ENCODE measurements around the gene FAM193B. TPM values are rescaled to one million over a fixed set of nuclear protein-coding genes. Genes with fewer than 3 reads are reported as not detected.

The FAM193B gene
- total and polyA plus RNA-seq, 9 of the 15 experiments (the other 6 are each of a cell fraction or from before 2014, with no cell fraction given) = 4.4 to 76.4 (median 37.3) TPM

DNA sequence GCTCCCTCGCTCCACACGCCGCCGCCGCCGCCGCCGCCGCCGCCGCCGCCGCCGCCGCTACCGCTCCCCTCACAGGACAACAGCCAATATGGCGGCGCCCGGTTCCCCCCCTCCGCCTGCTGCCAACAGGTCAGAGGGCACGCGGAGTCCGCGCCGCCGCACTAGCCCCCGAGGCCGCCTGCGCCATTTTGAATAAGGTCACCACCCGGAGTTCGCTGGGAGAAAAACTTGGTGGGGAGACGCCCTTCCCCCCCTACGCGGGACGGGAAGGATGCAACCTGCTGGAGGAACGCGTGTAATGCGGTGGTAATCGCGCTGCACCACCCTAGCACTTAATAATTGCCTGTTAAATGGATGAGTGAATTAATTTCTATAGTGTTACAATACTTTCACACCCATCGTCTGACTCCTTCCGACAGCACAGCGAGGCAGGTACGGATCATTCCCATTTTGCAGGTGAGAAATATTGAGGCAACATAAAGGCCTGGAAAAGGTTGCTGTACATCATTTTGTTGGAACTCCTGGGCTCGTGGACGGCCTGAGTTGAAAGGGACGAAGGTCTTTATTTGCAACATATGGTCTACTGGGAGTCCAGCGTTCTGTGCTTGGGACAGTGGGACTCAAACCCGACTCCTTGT lies at the start of gene FAM193B (continued):
- TF ChIP-seq, protein P1, sequence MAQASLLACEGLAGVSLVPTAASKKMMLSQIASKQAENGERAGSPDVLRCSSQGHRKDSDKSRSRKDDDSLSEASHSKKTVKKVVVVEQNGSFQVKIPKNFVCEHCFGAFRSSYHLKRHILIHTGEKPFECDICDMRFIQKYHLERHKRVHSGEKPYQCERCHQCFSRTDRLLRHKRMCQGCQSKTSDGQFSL (CRISPR knock-in tag; IDR thresholded peaks at IDR 0.05) = peak; percentile 97
- TF ChIP-seq, protein P1 (tag; IDR thresholded peaks at IDR 0.05) = peak in 1 of 2 experiments; percentile 95; a peak in 2 of 4 replicates
- TF ChIP-seq, protein P2, sequence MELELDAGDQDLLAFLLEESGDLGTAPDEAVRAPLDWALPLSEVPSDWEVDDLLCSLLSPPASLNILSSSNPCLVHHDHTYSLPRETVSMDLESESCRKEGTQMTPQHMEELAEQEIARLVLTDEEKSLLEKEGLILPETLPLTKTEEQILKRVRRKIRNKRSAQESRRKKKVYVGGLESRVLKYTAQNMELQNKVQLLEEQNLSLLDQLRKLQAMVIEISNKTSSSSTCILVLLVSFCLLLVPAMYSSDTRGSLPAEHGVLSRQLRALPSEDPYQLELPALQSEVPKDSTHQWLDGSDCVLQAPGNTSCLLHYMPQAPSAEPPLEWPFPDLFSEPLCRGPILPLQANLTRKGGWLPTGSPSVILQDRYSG (tag; conservative IDR thresholded peaks at IDR 0.05; ENCODE audit: low read depth) = no peak
- no peak for TF ChIP-seq DDX20 (tag; IDR thresholded peaks at IDR 0.05; ENCODE audit: low read depth)
- TF ChIP-seq, protein P3, sequence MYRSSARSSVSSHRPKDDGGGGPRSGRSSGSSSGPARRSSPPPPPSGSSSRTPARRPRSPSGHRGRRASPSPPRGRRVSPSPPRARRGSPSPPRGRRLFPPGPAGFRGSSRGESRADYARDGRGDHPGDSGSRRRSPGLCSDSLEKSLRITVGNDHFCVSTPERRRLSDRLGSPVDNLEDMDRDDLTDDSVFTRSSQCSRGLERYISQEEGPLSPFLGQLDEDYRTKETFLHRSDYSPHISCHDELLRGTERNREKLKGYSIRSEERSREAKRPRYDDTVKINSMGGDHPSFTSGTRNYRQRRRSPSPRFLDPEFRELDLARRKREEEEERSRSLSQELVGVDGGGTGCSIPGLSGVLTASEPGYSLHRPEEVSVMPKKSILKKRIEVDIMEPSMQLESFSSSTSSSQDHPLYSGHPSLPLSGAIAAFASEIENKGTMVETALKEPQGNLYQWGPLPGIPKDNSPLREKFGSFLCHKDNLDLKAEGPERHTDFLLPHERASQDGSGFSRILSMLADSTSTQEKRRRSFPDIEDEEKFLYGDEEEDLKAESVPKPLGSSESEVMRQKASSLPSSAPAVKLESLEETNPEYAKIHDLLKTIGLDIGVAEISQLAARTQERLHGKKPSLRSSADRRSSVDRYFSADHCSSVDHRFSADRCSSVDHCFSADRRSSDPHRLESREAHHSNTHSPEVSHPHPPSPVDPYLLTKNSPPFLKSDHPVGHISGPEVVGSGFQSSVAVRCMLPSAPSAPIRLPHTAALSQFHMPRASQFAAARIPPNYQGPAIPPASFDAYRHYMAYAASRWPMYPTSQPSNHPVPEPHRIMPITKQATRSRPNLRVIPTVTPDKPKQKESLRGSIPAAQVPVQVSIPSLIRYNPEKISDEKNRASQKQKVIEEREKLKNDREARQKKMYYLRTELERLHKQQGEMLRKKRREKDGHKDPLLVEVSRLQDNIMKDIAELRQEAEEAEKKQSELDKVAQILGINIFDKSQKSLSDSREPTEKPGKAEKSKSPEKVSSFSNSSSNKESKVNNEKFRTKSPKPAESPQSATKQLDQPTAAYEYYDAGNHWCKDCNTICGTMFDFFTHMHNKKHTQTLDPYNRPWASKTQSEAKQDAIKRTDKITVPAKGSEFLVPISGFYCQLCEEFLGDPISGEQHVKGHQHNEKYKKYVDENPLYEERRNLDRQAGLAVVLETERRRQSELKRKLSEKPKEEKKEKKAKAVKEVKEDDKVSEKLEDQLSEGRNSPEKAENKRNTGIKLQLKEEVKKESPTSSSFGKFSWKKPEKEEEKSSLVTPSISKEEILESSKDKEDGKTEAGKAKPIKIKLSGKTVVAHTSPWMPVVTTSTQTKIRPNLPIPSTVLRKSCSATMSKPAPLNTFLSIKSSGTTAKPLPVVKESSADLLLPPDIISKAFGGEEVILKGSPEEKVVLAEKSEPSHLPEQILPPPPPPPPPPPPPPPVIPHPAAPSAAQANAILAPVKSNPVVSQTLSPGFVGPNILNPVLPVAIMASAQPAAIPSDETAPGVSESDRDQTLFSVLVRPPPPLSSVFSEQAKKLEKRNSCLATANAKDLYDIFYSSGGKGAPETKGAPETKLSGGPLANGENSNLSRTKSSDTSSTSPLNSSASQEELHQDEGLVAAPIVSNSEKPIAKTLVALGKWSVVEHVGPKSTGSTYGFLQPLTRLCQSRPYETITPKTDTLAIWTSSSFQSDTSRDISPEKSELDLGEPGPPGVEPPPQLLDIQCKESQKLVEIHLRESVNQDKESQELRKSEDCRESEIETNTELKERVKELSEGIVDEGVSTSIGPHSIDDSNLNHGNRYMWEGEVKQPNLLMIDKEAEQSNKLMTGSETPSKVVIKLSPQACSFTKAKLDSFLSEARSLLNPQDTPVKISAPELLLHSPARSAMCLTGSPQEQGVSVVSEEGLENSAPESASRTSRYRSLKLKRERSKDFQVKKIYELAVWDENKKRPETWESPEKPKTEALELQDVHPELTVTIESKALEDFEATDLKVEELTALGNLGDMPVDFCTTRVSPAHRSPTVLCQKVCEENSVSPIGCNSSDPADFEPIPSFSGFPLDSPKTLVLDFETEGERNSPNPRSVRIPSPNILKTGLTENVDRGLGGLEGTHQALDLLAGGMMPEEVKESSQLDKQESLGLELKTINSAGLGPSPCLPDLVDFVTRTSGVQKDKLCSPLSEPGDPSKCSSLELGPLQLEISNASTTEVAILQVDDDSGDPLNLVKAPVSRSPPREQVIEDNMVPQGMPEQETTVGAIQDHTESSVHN (IDR thresholded peaks at IDR 0.05; ENCODE audit: borderline replicate concordance in 1 of 2, low read depth in 1 of 2) = no peak
- peak; percentile 76 for TF ChIP-seq RBFOX2 (IDR thresholded peaks at IDR 0.05; ENCODE audit: low read depth, low read length)
- TF ChIP-seq TAF15 (IDR thresholded peaks at IDR 0.05; ENCODE audit: low read depth, low read length) = no peak
- TF ChIP-seq MCM2 (IDR thresholded peaks at IDR 0.05; ENCODE audit: low read depth) = no peak
- no peak for TF ChIP-seq CBX5 (IDR thresholded peaks at IDR 0.05; ENCODE audit: borderline replicate concordance, low read depth)
- no peak for TF ChIP-seq ARID2 (IDR thresholded peaks at IDR 0.05)
- TF ChIP-seq BRCA1 (IDR thresholded peaks at IDR 0.05) = no peak
- no peak for TF ChIP-seq BRCA1 (CRISPR knock-in tag; IDR thresholded peaks at IDR 0.05)
- peak; percentile 71; the same call in 1 of the 2 replicates for TF ChIP-seq KLF6 (CRISPR knock-in tag; IDR thresholded peaks at IDR 0.05; ENCODE audit: borderline replicate concordance)
- TF ChIP-seq NFRKB (IDR thresholded peaks at IDR 0.05; ENCODE audit: low read depth) = peak; percentile 46; the same call in 1 of the 2 replicates
- TF ChIP-seq PML (IDR thresholded peaks at IDR 0.05; ENCODE audit: low read length) = no peak
- TF ChIP-seq BCOR (IDR thresholded peaks at IDR 0.05) = peak; percentile 98
- TF ChIP-seq SMARCC2 (IDR thresholded peaks at IDR 0.05; ENCODE audit: low read depth) = no peak
- TF ChIP-seq, protein P4, sequence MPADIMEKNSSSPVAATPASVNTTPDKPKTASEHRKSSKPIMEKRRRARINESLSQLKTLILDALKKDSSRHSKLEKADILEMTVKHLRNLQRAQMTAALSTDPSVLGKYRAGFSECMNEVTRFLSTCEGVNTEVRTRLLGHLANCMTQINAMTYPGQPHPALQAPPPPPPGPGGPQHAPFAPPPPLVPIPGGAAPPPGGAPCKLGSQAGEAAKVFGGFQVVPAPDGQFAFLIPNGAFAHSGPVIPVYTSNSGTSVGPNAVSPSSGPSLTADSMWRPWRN (IDR thresholded peaks at IDR 0.05; ENCODE audit: low read depth) = no peak

Data from K562 (cell line).